ENCODE results near the gene RALB.
A peak's percentile ranks its signal among the peaks of the same experiment; 100 is the strongest.

The RALB gene

GRCh38 chr2:120220756-120221155 is 31.9 kb upstream of the RALB start:
- no peak for TF ChIP-seq CTCF (IDR thresholded peaks at IDR 0.05; ENCODE audit: low read depth, low read length, missing control alignments)
- DNase-seq (ENCODE audit: low read depth) = no peak
- H3K4me3 ChIP-seq (ENCODE audit: low read depth, low read length) = no peak overlapping the region
- in situ Hi-C loops (cut with HindIII; ENCODE audit: low sequenced_read_pairs) = no loop called here

GRCh38 chr2:120221616-120222015 is 31.0 kb upstream of the RALB start:
- no peak for TF ChIP-seq CTCF (IDR thresholded peaks at IDR 0.05; ENCODE audit: low read depth, low read length, missing control alignments)
- DNase-seq (ENCODE audit: low read depth) = no peak

GRCh38 chr2:120222186-120223033 is 30.2 kb upstream of the RALB start:
- peak overlapping the region; percentile 57 for H3K4me3 ChIP-seq (ENCODE audit: low read depth, low read length)
- no peak for TF ChIP-seq CTCF (IDR thresholded peaks at IDR 0.05; ENCODE audit: low read depth, low read length, missing control alignments)
- in situ Hi-C loops (cut with HindIII; ENCODE audit: low sequenced_read_pairs) = no loop called here
- no peak for DNase-seq (ENCODE audit: low read depth)

More at GRCh38 chr2:120221616-120222015, 31.0 kb upstream of the RALB start:
- in situ Hi-C loops (cut with HindIII; ENCODE audit: low sequenced_read_pairs) = no loop called here
- no peak overlapping the region for H3K4me3 ChIP-seq (ENCODE audit: low read depth, low read length)

GRCh38 chr2:120223034-120223912 is 29.4 kb upstream of the RALB start, which contains the start of gene TMEM185B:
TMEM185B (minus strand) TSS chr2:120223400; CDS start chr2:120222976, 424 bp downstream.
- H3K4me3 ChIP-seq (ENCODE audit: low read depth, low read length) = peak within 1 kb of the TSS; percentile 57
- peak; percentile 29 for DNase-seq (ENCODE audit: low read depth)
- TF ChIP-seq CTCF (IDR thresholded peaks at IDR 0.05; ENCODE audit: low read depth, low read length, missing control alignments) = peak; percentile 45
- in situ Hi-C loops (cut with HindIII; ENCODE audit: low sequenced_read_pairs) = no loop called here

- no peak for TF ChIP-seq CTCF (IDR thresholded peaks at IDR 0.05; ENCODE audit: low read depth, low read length, missing control alignments)
- H3K4me3 ChIP-seq (ENCODE audit: low read depth, low read length) = no peak overlapping the region
- in situ Hi-C loops (cut with HindIII; ENCODE audit: low sequenced_read_pairs) = no loop called here
- DNase-seq (ENCODE audit: low read depth) = no peak
Observed at GRCh38 chr2:120224256-120224655, 28.4 kb upstream of the RALB start.

GRCh38 chr2:120224735-120225548 is 27.7 kb upstream of the RALB start:
- TF ChIP-seq CTCF (IDR thresholded peaks at IDR 0.05; ENCODE audit: low read depth, low read length, missing control alignments) = no peak
- DNase-seq (ENCODE audit: low read depth) = no peak
- in situ Hi-C loops (cut with HindIII; ENCODE audit: low sequenced_read_pairs) = no loop called here
- H3K4me3 ChIP-seq (ENCODE audit: low read depth, low read length) = no peak overlapping the region

Data from astrocyte of the cerebellum (primary cell).